ENCODE data around the gene SLC35D2. TPM values are rescaled to one million over a fixed set of nuclear protein-coding genes. Genes with fewer than 3 reads are reported as not detected.

The SLC35D2 gene
- total RNA-seq, 1 donor from 2014 or later = 45.8 TPM

GRCh38 chr9:96399325-96399633, 15.8 kb upstream of the SLC35D2 start:
- no peak overlapping the region for H3K4me3 ChIP-seq (ENCODE audit: low read depth, low read length)
- DNase-seq (ENCODE audit: low read depth) = no peak
- TF ChIP-seq CTCF (conservative IDR thresholded peaks at IDR 0.05; ENCODE audit: low read depth, low read length) = no peak

- TF ChIP-seq CTCF (conservative IDR thresholded peaks at IDR 0.05; ENCODE audit: low read depth, low read length) = no peak
- no peak for DNase-seq (ENCODE audit: low read depth)
- no peak overlapping the region for H3K4me3 ChIP-seq (ENCODE audit: low read depth, low read length)
Observed at GRCh38 chr9:96398582-96399324, 15.2 kb upstream of the SLC35D2 start.

GRCh38 chr9:96395964-96396363, 12.5 kb upstream of the SLC35D2 start:
- TF ChIP-seq CTCF (conservative IDR thresholded peaks at IDR 0.05; ENCODE audit: low read depth, low read length) = no peak
- no peak for DNase-seq (ENCODE audit: low read depth)
- H3K4me3 ChIP-seq (ENCODE audit: low read depth, low read length) = no peak overlapping the region

GRCh38 chr9:96394832-96395496, 11.5 kb upstream of the SLC35D2 start:
- no peak for TF ChIP-seq CTCF (conservative IDR thresholded peaks at IDR 0.05; ENCODE audit: low read depth, low read length)
- H3K4me3 ChIP-seq (ENCODE audit: low read depth, low read length) = no peak overlapping the region
- DNase-seq (ENCODE audit: low read depth) = no peak

- TF ChIP-seq CTCF (conservative IDR thresholded peaks at IDR 0.05; ENCODE audit: low read depth, low read length) = no peak
- DNase-seq (ENCODE audit: low read depth) = no peak
- H3K4me3 ChIP-seq (ENCODE audit: low read depth, low read length) = no peak overlapping the region
Observed at GRCh38 chr9:96392263-96392662, 8.8 kb upstream of the SLC35D2 start.

GRCh38 chr9:96391021-96391765, 7.7 kb upstream of the SLC35D2 start:
- TF ChIP-seq CTCF (conservative IDR thresholded peaks at IDR 0.05; ENCODE audit: low read depth, low read length) = no peak
- H3K4me3 ChIP-seq (ENCODE audit: low read depth, low read length) = no peak overlapping the region
- no peak for DNase-seq (ENCODE audit: low read depth)
